ENCODE data around the gene SLC50A1. TPM values are rescaled to one million over a fixed set of nuclear protein-coding genes. Genes with fewer than 3 reads are reported as not detected.
A peak's percentile ranks its signal among the peaks of the same experiment; 100 is the strongest.

SLC50A1 gene
- total and polyA plus RNA-seq, 8 donors = 4.5 to 114 (median 39.9) TPM

DNA sequence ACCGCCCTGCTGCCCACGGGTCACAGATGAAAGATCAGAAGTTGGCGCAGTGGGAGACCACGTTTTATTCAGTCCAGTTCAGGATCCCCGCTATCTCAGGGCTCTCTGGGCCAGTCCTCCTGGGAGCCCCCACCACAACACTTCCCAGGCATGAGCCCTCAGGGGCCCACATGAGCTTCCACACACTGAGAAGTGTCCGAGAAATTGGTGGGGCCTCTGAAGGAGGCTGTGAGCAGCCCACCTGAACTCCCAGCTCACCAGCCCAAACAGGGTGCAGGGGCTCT, 50.1 kb downstream of the SLC50A1 start:
- TF ChIP-seq EP300 (IDR thresholded peaks at IDR 0.05) (no peak), POLR2A (IDR thresholded peaks at IDR 0.05) (no peak), POLR2AphosphoS5 (IDR thresholded peaks at IDR 0.05) (no peak)
- TF ChIP-seq, protein P1, sequence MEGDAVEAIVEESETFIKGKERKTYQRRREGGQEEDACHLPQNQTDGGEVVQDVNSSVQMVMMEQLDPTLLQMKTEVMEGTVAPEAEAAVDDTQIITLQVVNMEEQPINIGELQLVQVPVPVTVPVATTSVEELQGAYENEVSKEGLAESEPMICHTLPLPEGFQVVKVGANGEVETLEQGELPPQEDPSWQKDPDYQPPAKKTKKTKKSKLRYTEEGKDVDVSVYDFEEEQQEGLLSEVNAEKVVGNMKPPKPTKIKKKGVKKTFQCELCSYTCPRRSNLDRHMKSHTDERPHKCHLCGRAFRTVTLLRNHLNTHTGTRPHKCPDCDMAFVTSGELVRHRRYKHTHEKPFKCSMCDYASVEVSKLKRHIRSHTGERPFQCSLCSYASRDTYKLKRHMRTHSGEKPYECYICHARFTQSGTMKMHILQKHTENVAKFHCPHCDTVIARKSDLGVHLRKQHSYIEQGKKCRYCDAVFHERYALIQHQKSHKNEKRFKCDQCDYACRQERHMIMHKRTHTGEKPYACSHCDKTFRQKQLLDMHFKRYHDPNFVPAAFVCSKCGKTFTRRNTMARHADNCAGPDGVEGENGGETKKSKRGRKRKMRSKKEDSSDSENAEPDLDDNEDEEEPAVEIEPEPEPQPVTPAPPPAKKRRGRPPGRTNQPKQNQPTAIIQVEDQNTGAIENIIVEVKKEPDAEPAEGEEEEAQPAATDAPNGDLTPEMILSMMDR (IDR thresholded peaks at IDR 0.05) = no peak
- no peaks in the 10 kb centered on the region for H3K27me3 ChIP-seq
- peaks cover 0 to 6% (median 0%) of the 10 kb centered on the region in 4 donors for H3K36me3 ChIP-seq
- DNase-seq = no peak
- no peaks in the 10 kb centered on the region for H3K9me3 ChIP-seq
- intact Hi-C loops (cut with DNase I; ENCODE audit: low total_unique reads) = no loop called here
- peak overlapping the region; percentile 72 to 90 (median 79) for H3K27ac ChIP-seq
- WGBS, 5 donors = 31 to 49% (median 37%) methylated on average over 6 of the region's 6 CpGs
- H3K4me1 ChIP-seq = peaks cover 30 to 64% (median 45%) of the 10 kb centered on the region in 4 donors
- H3K4me3 ChIP-seq = peak overlapping the region in 3 of 4 donors; percentile 11 to 50 (median 40)

DNA sequence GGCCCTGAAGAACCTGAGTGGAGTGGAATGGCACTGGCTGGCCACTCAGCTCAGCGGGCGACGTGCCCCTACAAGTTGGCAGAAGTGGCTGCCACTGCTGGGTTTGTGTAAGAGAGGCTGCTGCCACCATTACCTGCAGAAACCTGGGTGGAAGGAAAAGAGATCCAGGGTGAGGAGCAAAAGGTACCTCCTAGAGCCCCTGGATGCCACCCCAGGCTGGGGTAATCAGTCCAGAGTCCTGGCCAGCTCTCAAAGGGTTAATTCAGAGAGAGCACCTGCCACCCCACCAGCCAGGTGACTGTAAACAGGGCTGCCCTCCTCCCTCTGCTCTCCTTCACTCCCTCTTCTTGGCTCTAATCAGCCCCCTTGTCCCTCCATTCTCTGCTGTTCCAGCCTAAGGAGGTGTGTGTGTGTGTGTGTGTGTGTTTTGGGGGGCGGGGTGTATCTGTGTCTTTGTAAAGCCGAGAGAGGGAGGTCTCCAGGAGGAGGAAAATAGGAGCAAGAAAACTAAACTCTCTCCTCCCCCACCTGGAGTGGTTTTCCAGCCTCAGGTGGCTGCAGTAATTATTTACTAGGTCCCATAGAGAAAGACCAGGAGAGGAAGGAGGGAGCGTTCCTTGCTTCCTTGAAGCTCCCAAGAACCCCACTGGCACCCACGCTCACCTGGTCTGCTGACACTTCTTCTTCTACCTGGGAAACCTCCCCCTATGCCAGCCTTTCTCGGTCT, 50.6 kb downstream of the SLC50A1 start:
- intact Hi-C loops (cut with DNase I; ENCODE audit: low total_unique reads) = no loop called here
- WGBS, 5 donors = 19 to 51% (median 40%) methylated on average over 6 to 8 of the region's 8 CpGs
- peak; percentile 57 to 68 for DNase-seq
- Histone ChIP-seq H3K9me3 (no peaks in the 10 kb centered on the region), H3K27me3 (no peaks in the 10 kb centered on the region), H3K27ac (peak overlapping the region; percentile 72 to 90 (median 79)), H3K36me3 (peaks cover 0 to 6% (median 0%) of the 10 kb centered on the region in 4 donors), H3K4me1 (peaks cover 30 to 59% (median 42%) of the 10 kb centered on the region in 4 donors), H3K4me3 (peak overlapping the region in 3 of 4 donors; percentile 11 to 50 (median 40))
- TF ChIP-seq POLR2AphosphoS5 (IDR thresholded peaks at IDR 0.05) = peak in 1 of 3 donors; percentile 54
- no peak for TF ChIP-seq POLR2A (IDR thresholded peaks at IDR 0.05)

DNA sequence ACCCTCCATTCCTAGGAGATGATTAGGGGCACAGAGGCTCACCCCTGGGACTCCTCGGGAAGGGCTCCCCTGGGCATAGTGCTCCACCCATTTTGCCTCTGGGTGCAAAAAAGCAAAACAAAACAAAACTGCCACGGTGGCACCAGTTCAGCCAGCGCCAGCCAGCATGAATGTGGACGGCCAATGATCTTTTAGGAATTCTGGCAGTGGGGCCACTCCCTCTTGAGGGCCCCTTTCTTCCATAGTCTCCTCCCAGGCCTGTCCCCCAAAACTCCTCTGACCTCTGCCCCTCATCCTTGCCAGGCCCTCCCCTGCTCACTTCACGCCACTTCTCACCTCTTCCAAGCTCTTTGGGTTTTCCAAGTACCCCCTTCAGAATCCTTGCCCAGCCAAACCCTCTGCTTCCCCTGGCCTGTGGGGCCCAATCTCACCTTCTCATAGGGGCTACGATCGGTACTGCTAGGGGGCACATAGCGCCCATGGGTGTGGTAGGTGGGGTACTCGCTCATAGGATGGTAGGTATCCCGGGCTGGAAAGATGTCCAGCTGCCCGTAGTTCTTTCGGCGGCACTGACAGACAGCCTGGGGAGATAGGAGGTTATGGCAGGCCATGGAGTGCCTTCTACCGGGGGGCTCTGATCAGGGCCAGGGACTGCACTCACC, 51.3 kb downstream of the SLC50A1 start:
- Histone ChIP-seq H3K4me3 (peak overlapping the region; percentile 24 to 50 (median 34)), H3K9me3 (no peaks in the 10 kb centered on the region), H3K27me3 (no peaks in the 10 kb centered on the region), H3K27ac (peak overlapping the region; percentile 72 to 90 (median 79)), H3K4me1 (peaks cover 30 to 52% (median 37%) of the 10 kb centered on the region in 4 donors), H3K36me3 (peaks cover 0 to 1% (median 0%) of the 10 kb centered on the region in 4 donors)
- intact Hi-C loops (cut with DNase I; ENCODE audit: low total_unique reads) = no loop called here
- TF ChIP-seq, protein P1 (IDR thresholded peaks at IDR 0.05) = no peak
- TF ChIP-seq POLR2A (IDR thresholded peaks at IDR 0.05) (no peak), POLR2AphosphoS5 (IDR thresholded peaks at IDR 0.05) (peak in 1 of 3 donors; percentile 2), EP300 (IDR thresholded peaks at IDR 0.05) (no peak)
- DNase-seq = peak; percentile 49 to 60
- 30 to 59% (median 36%) methylated on average over 13 to 14 of the region's 14 CpGs for WGBS, 5 donors

DNA sequence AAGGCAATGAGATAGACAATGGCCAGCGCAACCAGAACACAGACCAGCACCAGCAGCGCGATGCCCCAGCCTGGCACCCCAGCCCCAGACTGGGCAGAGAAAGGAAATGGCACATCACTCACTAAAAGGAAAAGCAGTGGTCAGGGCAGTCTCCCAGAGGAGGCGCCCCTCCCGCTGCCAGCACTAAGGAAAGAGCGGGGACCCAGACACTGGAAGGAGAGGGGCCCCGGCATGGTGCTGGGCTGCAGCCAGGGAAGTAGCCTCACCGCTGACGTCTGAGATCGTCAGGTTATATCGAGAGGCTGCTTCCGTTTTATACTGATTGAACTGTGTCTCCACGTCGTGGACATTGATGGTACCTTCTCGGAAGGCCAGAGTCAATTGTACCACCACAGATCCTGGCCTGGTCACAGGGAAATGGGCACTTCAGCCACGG, 51.8 kb downstream of the SLC50A1 start:
- Histone ChIP-seq H3K4me3 (peak overlapping the region; percentile 24 to 50 (median 34)), H3K27me3 (no peaks in the 10 kb centered on the region), H3K27ac (peak overlapping the region; percentile 72 to 90 (median 79)), H3K36me3 (no peaks in the 10 kb centered on the region), H3K9me3 (no peaks in the 10 kb centered on the region), H3K4me1 (peaks cover 29 to 51% (median 34%) of the 10 kb centered on the region in 4 donors)
- intact Hi-C loops (cut with DNase I; ENCODE audit: low total_unique reads) = no loop called here
- no peak for DNase-seq
- TF ChIP-seq POLR2A (IDR thresholded peaks at IDR 0.05) (no peak), POLR2AphosphoS5 (IDR thresholded peaks at IDR 0.05) (peak in 2 of 3 donors; percentile 23 to 30), EP300 (IDR thresholded peaks at IDR 0.05) (no peak)
- TF ChIP-seq, protein P1 (IDR thresholded peaks at IDR 0.05) = no peak
- WGBS, 5 donors = 38 to 58% (median 48%) methylated on average over 15 to 16 of the region's 16 CpGs
